ENCODE results near the gene IGF1R. TPM values are rescaled to one million over a fixed set of nuclear protein-coding genes. Genes with fewer than 3 reads are reported as not detected.

The IGF1R gene
- total and polyA plus RNA-seq, 2 of the 8 experiments (the other 6 are each of a cell fraction or from before 2014, with no cell fraction given): 32.9 to 109 TPM

DNA sequence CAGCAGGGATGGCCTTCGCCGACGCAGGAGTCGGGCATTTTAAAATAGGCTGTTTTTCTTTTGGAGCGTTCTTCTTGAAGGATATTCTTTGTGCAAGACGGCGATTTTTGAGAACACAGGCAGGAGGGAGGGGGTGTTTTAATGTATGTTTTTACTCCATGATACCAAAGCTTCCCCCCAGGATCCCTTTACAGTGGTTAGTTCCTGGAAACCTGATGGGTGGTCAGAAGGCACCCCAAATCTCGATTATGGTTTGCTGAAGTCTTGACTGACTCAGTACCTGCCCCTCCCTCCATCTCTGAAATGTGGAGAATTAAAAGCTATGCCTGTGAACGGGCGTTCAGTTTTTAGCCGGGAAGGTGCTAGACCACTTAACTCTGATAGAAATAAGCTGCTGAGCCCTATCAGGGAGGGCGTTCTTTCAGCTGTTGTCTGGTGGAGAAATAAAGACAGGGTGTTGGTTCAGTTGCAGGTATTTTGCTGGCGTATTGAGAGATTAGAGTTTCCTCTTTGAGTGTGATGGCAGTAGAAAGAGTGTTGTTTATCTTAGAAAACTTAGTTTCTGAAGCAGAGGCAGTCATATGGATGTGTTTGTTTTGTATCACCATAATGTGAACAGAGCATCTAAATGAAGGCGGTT lies 3.4 kb downstream of the IGF1R start:
- Histone ChIP-seq H3K27ac (ENCODE audit: low read depth, low read length) (no peak overlapping the region), H3K4ac (replicated peaks; ENCODE audit: insufficient read length, low read depth, low read length) (no peak overlapping the region), H3K27me3 (replicated peaks in 1 of 4; ENCODE audit: control insufficient read depth in 3 of 4, extremely low read depth in 1 of 4, insufficient read depth in 3 of 4, low read length in 3 of 4) (no peaks in the 10 kb centered on the region), H2BK120ac (replicated peaks; ENCODE audit: low read depth, low read length) (no peak overlapping the region), H3K23ac (ENCODE audit: insufficient read length) (no peak overlapping the region), H3K23me2 (ENCODE audit: low read depth, low read length) (peaks cover 14% of the 10 kb centered on the region), H3K36me3 (ENCODE audit: control insufficient read depth in 2 of 4, insufficient read depth in 4 of 4, low read length in 3 of 4) (no peaks in the 10 kb centered on the region), H2AFZ (ENCODE audit: low read length) (no peak overlapping the region), H2BK5ac (ENCODE audit: low read depth, low read length) (0 out of 2 replicates have a peak overlapping the region, but pooled peaks have one; percentile 12), H3K9me3 (ENCODE audit: insufficient read depth in 2 of 2, low read depth in 1 of 2, low read length in 1 of 2) (no peaks in the 10 kb centered on the region), H3K14ac (ENCODE audit: insufficient read length) (no peak overlapping the region), H4K20me1 (replicated peaks in 1 of 2; ENCODE audit: control insufficient read depth in 1 of 2, insufficient read depth in 2 of 2, low read length in 2 of 2) (peaks cover 8 to 28% of the 10 kb centered on the region in 2 experiments), H3K9ac (replicated peaks in 1 of 4; ENCODE audit: extremely low read depth in 1 of 4, low read depth in 3 of 4, low read length in 3 of 4) (peak overlapping the region in 1 of 4 experiments; percentile 51; a peak in 1 of 7 replicates), H3K18ac (ENCODE audit: extremely low read depth, low read length) (no peak overlapping the region), H3K56ac (replicated peaks; ENCODE audit: insufficient read length, low read depth, low read length) (no peak overlapping the region), H2BK20ac (ENCODE audit: low read length) (no peak overlapping the region), H3K4me2 (ENCODE audit: insufficient read depth in 1 of 2, low read depth in 2 of 2, low read length in 2 of 2) (peak overlapping the region; percentile 85 to 94), H3K4me1 (replicated peaks in 1 of 4; ENCODE audit: control insufficient read depth in 3 of 4, insufficient read depth in 4 of 4, low read length in 3 of 4) (peaks cover 1 to 13% (median 6%) of the 10 kb centered on the region in 4 experiments; a peak in 5 of 7 replicates), H3K79me1 (ENCODE audit: low read depth, low read length) (peaks cover 5% of the 10 kb centered on the region), H4K91ac (replicated peaks; ENCODE audit: insufficient read length, low read length) (no peak overlapping the region), H4K8ac (ENCODE audit: extremely low read depth, insufficient read depth, low read length) (no peak overlapping the region), H4K5ac (ENCODE audit: insufficient read length, low read depth, low read length) (no peak overlapping the region), H3K4me3 (ENCODE audit: extremely low read depth in 1 of 4, insufficient read depth in 2 of 4, low read depth in 3 of 4, low read length in 4 of 4) (peak overlapping the region; percentile 64 to 89 (median 80); a peak in 7 of 8 replicates), H3K79me2 (ENCODE audit: control insufficient read depth in 1 of 2, insufficient read depth in 2 of 2, low read length in 2 of 2) (peaks cover 48 to 75% of the 10 kb centered on the region in 2 experiments), H2BK12ac (ENCODE audit: low read depth, low read length) (no peak overlapping the region), H2AK5ac (ENCODE audit: low read depth, low read length) (no peak overlapping the region), H2BK15ac (ENCODE audit: low read length) (no peak overlapping the region)
- ChIA-PET POLR2A (ENCODE audit: partially characterized antibody) (interaction anchor here (0.9 to 2.6 kb wide), 4 partner anchors 9 to 44 kb away, joined by 3 to 16 read pairs (median 6); no protein-coding TSS in a partner anchor), CTCF (ENCODE audit: partially characterized antibody) (interaction anchor here (0.6 to 2.9 kb wide), 11 partner anchors 10 to 231 kb away, joined by 3 to 21 read pairs (median 4); no protein-coding TSS in a partner anchor)
- FAIRE-seq: no peak
- DNase-seq (ENCODE audit: low read depth in 1 of 2, low spot score in 2 of 2): no peak
- WGBS, 2 experiments (ENCODE audit: extremely low coverage in 1 of 2, insufficient coverage in 1 of 2, insufficient read length in 1 of 2, insufficient replicate concordance in 2 of 2, low coverage in 1 of 2, low lambda C conversion rate in 2 of 2, missing lambda C conversion rate in 1 of 2): 18% methylated on average over 14 of the region's 14 CpGs; no CpG with 5 or more reads in 1 of the 2 experiments
- TF ChIP-seq EGR1 (IDR thresholded peaks at IDR 0.05; ENCODE audit: borderline replicate concordance, low read depth, low read length): no peak
- no peak for TF ChIP-seq NRF1 (IDR thresholded peaks at IDR 0.05; ENCODE audit: low read depth, low read length)
- TF ChIP-seq CBX8 (IDR thresholded peaks at IDR 0.05; ENCODE audit: borderline replicate concordance, low read depth, low read length): no peak
- no peak for TF ChIP-seq EP300 (IDR thresholded peaks at IDR 0.05; ENCODE audit: borderline replicate concordance in 1 of 2, low read depth in 2 of 2, low read length in 2 of 2)
- TF ChIP-seq YY1 (IDR thresholded peaks at IDR 0.05; ENCODE audit: low read depth, low read length): no peak
- no peak for TF ChIP-seq JUND (IDR thresholded peaks at IDR 0.05; ENCODE audit: low read length)
- no peak for TF ChIP-seq SAP30 (IDR thresholded peaks at IDR 0.05; ENCODE audit: insufficient read depth, insufficient replicate concordance, low read length)
